Stimulated activated naive CD4-positive, alpha-beta T cell treated with Interleukin-2 at 50 U/mL for 16 hours (primary cell): ENCODE measurements around the gene SLC22A23.
A peak's percentile ranks its signal among the peaks of the same experiment; 100 is the strongest.

Source experiments
- DNase-seq: peaks from one replicate; lab custom pipeline; 2025; lab: John Stamatoyannopoulos, UW

Gene SLC22A23

DNA sequence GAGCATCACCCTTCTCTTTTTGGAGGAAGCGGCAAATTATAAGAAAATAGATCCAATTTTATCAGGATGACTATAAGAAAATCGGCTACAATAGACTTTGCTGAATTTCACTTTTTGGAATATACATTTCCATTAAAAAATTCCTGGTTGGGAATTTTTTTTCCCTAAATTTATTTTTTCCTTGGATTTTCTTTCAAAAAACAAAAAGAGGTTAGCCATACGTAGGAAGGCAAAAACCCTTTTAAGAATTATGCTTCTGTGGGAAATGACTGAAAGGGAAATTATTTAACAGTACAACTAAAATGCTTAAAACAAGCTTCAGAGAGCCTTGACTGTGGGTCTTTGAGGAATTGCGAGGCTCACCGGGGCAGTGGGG is 86.9 kb downstream of the SLC22A23 start:
- no peak for DNase-seq

DNA sequence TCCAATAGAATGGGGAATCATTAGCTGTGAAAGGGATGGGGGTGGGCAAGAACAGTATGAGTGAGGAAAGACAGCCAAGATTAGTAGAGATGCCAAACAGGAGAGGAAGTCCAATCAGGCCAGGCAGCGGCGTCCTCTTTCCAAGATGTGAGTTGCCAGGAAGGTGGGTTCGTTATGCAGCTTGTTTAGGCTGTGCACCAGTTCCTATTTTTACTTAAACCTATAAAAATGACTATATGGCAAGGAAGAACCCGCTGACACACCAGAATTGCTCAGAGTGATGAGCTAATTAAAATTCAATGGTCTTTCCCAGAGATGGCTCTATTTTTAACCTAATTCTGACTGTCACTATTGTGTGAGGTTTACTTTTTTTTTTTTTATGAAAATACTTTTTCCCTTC is 88.2 kb downstream of the SLC22A23 start:
- DNase-seq: no peak

DNA sequence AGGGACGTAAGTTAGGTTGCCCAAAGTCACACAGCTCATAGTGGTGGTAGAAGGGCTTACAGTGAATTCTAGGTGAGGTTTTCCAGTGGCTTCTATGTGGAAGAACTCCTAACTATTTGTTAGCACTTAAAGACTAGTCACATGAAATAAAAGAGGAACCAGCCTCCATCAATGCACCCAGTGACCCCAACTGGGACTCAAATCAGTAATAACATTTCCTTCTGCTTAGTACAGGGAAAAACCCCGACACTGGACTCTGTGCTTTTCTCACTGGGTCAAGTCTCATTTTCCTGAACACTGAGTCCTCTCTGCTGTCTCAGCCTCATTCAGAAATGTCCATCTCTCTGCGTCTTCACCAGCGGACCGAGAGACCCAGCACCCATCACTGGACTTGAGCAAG is 89.2 kb downstream of the SLC22A23 start:
- DNase-seq: no peak

DNA sequence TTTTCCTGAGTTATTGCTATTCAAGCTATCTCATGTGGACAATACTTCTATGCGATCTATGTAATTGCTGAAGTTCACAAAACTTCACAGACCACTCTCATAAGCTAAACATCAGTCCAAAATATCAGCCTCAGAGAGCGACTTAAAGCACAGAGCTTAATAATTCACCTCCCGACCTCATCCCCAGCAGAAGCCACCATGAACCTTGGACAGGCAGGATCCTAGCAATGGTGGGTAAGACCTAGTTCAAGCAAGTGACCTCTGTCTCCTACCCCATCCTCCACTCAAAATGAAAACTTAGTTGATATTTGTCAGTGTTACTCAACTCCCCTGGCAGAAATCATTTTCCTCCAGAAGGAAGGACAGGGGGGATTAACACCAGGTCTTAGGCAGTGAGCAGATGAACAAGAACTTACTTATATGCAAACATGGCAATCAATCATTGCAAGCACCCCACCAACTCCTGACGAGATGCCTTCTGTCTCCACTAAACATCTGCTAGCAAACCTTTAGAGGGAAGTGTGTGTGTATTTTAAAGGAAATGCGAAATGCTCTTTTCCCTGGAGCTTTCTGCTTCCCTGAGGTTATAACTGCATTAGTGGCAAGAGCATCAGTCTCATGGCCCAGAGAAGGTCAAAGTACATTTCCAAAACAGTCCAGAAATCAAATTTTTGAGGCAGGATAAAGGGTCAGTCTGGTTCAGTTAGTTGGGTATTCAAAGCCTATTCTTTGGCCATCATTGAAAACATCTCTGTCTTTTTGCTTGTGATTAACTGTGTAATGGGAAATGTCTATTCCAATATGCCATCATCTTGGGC is 90.0 kb downstream of the SLC22A23 start:
- DNase-seq: no peak

DNA sequence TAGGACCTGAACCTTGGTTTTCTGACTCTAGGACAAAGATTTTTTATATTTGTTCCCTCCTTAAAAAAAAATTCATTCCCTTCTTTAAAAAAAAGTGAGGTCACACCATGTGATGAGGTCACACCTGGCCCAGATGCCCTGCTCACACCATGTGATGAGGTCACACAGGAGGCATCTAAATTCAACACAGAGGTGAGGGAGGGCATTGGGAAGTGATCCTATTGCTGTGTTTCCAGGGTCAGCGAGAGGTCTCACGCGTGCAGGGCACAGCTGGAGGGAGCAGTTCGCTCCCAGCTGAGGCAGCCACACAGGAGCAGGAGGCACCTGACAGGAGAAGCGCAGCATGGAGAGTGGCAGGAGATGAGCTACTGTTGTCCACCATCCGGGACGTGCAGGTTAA is 92.5 kb downstream of the SLC22A23 start:
- DNase-seq: no peak

DNA sequence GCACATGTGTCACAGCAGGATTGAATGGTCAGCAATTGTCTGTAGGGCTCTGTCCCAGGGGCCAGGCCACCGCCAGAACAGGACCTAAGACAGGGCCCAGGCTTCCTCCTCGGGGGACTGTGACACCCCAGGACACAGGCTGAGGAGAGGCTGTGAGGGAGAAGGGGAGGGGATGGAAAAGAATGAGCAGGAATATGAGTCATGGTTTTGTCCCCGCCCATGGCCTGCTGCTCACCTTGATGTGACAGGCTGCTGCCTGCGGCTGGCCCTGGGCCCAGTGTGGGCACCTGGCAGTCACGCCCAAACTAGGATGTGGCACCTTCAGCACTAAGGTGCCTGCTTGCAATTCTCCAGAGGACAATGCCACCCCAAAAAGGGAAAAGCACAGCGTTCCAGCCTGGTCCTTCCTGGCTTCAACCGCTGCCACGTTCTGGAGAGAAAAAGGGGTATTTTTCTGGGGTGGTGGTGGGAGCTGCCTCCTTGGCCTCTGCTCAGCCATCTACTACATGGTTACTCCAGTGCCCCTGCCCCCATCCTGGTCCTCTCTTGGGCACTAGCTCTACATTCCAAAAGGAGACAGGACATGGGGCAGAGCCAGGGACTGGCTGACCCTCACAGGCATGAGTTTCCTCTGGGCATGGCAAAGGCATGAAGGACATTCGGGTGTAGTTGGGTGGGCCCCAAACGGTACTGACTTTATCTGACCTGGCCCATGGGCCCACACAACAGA is 93.4 kb downstream of the SLC22A23 start:
- DNase-seq: no peak

DNA sequence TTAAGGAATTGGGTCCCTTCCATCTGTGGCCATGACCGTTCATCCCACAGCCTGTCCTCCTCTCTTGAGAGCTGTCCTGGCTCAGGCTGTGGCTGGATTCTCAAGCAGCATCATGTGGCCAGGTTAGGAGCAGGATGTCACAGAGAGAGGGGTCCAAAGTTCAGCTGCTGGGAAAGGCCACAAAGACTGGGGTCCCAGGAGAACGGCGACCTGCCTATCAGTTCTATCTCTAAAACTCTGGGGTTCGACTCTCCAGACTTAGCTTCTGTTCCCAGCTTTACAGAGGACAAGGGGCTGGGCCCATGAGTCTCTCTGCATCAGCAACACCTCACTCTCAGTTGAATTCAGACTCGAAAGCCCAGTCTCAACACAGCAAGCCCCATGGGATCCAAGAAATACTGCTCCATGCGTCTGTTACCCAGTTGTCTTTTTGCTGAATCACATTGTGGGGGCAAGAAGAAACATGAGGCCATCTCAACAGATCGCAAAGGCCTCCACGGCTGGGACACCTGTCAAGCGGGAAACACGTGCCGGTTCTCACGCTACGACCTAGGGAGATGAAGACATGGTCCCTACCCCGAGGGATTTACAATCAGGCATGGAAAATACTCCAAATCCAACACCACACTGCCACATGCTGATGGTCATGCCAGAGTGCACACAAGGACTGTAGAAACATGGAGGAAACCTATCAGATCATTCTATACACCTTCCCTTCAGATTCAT is 95.4 kb downstream of the SLC22A23 start:
- no peak for DNase-seq

DNA sequence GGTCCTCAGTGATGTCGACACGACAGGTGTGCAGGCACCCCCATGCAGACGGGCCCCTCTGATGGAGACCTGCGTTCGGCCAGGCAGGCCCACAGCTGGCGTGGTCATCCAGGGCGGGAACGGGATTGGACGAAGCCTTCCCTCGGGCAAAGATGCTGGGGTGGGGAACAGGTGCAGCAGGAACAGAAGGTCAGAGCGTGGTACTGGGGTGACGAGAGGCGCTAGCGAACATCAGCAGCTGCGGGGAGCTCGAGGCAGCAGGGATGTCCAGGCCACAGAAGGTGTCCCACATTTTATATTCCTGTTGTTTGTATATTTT is 96.2 kb downstream of the SLC22A23 start:
- no peak for DNase-seq

DNA sequence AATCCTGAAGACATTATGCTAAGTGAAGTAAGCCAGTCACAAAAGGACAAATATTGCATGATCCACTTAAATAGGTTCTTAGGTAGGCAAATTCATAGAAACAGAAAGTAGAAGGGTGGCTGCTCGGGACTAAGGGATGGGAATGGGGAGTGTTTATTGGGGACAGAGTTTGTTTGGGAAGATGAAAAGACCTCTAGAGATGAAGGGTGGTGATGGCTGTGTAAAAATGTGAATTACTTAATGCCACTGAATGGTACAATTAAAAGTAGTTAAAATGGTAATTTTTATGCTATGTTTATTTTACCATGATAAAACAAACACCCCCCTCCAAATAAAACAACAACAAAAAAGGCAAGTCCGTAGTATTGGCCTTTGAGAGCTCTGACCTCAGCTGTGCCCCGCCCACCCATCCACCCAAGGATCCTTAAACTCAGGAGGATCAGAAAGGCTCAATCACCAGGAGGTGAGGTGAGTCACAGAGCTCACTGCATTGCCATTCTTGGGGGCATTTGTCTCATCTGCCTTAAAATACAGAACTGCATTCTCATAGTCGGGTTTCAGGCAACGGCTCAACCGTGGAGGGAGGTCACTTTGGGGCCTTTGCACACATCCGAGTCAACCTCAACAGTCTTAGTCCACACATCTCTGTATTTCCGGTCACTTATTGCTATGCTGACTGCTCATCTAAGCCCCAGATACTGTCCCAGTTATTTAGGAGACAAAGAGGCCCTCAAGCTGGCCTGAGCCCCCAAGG is 96.7 kb downstream of the SLC22A23 start:
- DNase-seq: no peak

DNA sequence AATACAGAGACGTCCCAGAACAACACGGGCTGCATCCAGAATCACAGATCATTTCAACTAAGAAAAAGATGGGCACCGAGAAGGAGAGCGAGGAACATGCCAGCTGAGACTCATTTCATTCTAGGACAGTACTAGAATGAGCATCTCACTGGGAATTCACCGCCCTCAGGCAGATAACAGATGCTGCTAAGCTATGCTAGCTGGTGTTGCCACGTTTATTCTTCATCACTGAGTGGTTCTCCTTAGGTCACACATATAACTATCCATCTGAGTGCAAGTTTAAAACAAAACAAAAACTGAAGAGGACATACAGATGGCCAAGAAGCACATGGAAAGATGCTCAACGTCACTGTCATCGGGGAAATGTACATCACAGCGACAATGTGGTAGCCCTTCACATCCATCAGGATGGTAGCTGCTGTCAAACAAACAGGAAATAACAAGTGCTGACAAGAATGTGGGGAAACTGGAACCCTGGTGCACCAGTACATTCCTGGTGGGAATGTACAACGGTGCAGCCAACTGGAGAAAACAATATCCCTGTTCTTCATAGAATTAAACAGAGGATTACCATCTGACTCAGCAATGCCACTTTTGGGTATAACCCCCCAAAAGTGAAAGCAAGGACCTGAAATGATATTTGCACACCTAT is 97.6 kb downstream of the SLC22A23 start:
- DNase-seq: no peak

DNA sequence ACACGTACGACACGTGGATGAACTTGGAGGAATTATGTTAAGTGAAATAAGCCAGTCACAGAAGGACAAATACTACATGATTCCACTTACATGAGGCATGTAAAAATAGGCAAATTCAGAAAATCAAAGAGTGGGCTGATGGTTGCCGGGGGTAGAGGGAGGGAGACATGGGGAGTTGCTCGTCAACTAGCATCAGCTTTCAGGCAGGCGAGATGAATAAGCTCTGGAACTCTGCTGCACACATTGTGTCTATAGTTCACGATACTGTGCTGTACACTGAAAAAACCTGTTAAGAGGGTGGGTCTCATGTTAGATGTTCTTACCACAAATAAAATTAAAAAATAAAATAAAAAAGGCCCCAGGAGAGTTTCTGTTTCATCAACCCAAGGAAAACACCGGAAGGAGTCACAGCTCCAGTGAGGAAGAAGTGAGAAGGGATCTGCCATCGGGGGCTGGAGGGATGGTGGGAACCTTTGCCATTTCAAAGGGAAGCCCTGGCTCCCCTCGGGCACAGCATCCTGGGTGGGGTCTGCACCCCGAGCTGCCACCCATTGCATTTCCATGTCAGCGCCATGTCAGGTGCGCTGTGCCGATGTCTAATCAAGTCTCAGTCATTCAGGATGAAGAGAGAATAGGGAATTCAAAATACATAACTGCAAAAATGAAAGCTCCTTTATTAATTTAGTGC is 98.3 kb downstream of the SLC22A23 start:
- no peak for DNase-seq

DNA sequence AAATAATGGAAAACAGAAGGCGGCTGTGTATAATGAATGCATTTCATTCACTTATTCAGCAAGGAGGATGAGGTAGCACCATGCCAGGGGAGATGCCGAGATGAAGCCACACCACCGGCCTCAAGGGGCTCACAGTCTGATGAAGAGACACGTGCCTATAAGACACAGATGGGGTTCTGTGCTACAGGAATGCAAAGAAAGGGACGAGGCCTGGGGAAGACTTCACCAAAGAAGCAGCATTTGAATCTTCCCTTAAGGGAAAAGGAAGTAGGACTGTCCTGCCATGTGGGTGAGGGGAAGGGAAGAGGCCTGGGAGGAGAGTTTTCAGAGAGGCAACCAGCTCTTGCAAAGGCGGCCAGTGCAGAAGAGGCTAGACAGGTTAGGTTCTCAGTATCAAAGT is 99.2 kb downstream of the SLC22A23 start:
- DNase-seq: no peak

DNA sequence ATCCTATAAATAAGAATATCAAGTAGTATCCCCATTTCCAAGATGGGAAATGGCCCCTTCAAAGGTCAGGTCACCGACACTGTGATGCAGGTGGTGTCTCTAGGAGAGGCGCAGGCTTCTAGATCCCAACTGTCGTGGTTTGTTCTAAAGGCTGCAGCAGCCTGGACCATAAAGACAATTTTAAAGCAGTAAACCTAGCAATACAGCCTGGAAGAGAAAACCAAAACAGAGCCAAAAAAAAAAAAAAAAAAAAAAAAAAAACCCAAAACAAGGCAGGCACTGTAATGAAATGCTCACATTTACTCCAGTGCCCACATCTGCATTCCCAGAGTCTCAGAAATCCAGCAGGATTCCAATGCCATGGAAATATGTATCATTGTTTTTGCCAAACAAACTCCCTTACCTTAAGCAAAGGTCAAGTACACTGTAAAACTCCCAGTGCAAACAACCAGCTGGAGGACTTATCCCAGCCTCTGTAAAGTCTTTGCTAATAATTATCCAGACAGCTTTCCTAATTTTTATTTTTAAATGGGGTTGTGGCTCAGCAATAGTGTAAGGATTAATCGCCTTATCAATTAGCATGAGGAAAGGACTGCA is 99.9 kb downstream of the SLC22A23 start:
- DNase-seq: no peak

DNA sequence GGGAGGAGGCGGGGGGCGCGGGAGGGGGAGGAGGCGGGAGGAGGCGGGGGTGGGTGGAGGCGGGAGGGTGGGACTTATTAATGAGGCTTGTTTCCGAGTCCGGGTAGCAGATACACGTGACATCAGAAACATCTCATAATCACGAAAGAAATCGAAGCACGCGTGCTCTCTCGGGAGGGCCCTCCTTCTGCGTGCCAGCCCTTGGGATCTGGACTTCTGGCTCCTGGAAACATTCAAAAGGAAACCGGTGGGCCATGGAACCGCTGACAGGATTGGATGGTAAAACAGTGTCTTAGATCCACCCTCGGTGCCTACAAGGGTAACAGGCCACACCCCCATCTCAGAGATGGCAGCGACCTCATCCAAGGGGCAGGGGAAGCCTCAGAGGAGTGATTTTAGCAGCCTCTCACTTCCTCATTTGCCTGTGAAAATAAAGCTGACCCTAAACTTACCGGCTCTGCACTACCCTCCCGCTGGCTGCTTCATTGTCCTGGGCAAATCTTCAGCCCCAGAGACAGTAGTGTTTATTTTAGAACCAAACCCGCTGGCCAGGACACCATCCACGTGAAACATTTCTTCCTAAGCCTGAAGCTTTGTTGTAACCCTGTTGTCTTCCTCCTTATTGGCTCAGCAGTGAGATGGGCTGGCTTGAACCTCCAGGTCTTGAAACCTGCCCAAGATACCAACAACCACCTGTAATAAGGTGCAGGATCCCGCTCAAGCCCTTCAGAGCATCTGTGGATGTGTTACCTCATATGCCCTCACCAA is 100.6 kb downstream of the SLC22A23 start:
- peak; percentile 29 for DNase-seq

DNA sequence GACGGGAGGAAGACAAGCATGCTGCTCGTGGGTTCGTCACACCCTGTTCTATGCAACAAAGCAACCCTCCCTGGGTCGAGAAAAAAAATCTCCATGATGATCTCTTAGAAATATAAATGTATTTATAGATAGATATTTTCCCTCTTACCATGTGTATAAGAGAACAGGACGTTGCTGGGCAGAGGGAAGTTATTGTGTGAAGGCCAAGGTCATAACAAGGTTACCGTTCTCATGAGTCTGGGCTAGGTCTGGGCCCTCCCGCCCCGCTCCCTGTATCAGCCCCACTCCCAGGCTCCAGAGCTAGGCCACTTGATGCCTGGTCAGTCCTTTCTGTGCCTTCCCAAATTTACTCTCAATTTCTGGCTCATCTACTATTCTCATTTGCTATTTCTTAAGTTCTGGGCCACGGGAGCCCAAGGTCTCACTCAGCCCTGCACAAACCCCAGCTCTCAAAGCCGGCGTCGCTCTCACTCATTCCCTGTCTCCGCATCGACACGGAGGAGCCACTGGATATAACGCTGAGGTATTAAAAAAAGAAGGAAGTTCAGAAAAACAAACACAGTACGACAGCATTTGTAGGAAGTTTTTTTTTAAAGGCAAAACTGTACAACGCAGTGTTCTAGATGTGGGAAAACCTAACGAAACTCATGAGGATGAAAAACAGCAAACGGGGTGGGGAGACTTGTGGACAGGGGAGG is 101.3 kb downstream of the SLC22A23 start:
- DNase-seq: peak; percentile 4

DNA sequence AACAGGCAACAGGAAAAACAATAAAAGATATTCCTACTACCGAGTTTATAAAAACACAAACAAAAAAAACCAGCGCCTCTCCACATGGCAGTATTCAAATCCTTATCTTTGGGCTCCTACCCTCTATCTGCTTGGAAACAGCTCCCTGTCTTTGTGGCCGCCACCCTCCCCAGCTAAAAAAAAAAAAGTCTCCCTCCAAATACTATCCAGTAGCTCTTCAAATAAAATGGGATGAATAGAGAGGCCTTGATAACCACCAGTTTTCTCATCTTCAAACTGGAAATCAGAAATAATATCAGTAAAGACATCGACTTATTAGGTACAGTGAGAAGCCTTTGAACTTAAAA is 101.9 kb downstream of the SLC22A23 start:
- DNase-seq: no peak

DNA sequence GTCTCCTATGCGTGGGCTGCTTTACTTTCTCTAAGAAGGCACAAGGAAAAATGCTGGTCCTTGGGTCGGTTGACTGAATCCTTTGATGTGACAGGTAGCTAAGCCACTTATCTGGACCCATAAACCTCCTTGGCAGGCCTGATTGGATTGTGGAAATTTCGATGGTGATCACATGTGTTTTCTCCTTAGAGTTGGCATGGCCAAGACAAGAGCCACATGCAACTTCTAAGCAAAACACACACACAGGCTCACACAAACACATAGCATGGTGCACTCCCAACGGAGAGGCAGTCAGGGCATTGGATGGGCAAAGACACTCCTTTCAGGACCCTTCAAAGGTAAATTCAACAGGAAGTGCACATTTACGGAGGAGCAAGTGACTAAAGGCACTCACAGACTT is 102.9 kb downstream of the SLC22A23 start:
- no peak for DNase-seq

DNA sequence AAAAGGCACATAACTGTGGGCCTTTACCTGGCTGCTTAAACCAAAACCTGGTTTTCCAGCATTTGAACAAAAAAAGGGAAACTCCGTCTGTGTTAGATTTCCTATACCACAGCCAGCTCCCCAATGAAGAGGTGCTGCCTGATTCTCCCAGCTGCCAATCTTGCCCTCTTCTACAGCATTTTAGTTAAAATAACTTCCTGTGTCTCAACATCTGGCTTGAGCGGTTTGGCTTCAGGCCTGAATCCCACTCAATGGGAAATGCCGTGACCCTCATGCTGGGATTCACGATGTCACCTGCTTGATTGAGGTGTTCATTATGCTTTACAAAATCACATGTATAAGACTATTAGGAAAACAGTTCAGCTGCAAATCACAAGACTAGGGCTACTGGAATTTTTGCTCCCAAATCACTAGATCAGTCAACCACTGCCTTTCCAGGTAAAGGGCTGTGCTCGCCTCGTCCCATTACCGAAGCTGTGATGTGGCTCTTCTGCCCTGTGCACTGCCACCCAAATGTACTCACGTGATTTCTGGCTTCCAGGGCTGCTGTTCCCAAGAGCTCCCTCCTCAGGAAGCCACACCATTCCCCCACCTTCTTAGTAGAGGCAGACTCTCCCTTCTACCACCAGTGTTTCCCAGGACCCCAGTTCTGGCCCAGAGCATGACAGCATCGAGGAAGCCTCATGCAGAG is 103.5 kb downstream of the SLC22A23 start:
- DNase-seq: no peak

DNA sequence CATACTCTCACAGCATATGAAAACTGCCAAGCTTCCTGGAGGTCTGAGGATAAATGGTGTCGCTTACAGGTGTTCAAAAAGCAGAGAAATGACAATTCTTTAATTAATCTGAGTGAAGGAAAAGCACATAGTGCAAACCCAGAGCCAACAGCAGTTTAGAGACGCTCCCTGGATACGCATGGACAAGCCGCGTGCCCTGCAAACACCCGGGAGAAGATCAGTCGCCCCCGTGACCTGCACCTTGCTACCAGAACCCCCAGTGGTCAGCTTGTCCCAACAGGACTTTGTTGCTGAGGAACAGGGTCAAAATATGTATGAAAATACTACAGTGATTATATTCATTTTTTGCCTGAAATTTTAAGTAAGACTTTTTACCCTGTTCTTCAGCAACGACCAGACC is 104.2 kb downstream of the SLC22A23 start:
- DNase-seq: no peak
